Measurements from ENCODE around the gene LYRM7.
A peak's percentile ranks its signal among the peaks of the same experiment; 100 is the strongest.
"Not testable (repeated sequence)": the region's sequence is repeated elsewhere in the genome, so short reads cannot be mapped to it uniquely, and the experiment has no call there.

LYRM7 gene

GRCh38 chr5:131170540-131171275 lies at the start of gene LYRM7:
TSS of gene LYRM7 (plus strand) at chr5:131170944. CDS start at chr5:131171021, 77 bp downstream.
- peaks cover 4% of the 10 kb centered on the region for H3K27me3 Mint-ChIP-seq (ENCODE audit: low read depth, poor library complexity)
- peak within 1 kb of the TSS; percentile 96 for H3K4me3 Mint-ChIP-seq
- peak within 1 kb of the TSS; percentile 71 for H3K27ac Mint-ChIP-seq
- peaks cover 32% of the 10 kb centered on the region for H3K4me1 Mint-ChIP-seq
- no peaks in the 10 kb centered on the region for H3K9me3 Mint-ChIP-seq
- peaks cover 4% of the 10 kb centered on the region for H3K36me3 Mint-ChIP-seq (ENCODE audit: low read depth)
- peak; percentile 91 for DNase-seq
- TF ChIP-seq, protein P1, sequence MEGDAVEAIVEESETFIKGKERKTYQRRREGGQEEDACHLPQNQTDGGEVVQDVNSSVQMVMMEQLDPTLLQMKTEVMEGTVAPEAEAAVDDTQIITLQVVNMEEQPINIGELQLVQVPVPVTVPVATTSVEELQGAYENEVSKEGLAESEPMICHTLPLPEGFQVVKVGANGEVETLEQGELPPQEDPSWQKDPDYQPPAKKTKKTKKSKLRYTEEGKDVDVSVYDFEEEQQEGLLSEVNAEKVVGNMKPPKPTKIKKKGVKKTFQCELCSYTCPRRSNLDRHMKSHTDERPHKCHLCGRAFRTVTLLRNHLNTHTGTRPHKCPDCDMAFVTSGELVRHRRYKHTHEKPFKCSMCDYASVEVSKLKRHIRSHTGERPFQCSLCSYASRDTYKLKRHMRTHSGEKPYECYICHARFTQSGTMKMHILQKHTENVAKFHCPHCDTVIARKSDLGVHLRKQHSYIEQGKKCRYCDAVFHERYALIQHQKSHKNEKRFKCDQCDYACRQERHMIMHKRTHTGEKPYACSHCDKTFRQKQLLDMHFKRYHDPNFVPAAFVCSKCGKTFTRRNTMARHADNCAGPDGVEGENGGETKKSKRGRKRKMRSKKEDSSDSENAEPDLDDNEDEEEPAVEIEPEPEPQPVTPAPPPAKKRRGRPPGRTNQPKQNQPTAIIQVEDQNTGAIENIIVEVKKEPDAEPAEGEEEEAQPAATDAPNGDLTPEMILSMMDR (IDR thresholded peaks at IDR 0.05) = no peak

GRCh38 chr5:131127244-131127643 lies 43.5 kb upstream of the LYRM7 start:
- DNase-seq, H3K4me3 Mint-ChIP-seq, H3K4me1 Mint-ChIP-seq, H3K27ac Mint-ChIP-seq: not testable (repeated sequence)
- H3K36me3 Mint-ChIP-seq (ENCODE audit: low read depth) = peaks cover 13% of the 10 kb centered on the region
- H3K9me3 Mint-ChIP-seq = peaks cover 50% of the 10 kb centered on the region
- H3K27me3 Mint-ChIP-seq (ENCODE audit: low read depth, poor library complexity) = peaks cover 12% of the 10 kb centered on the region

DNA sequence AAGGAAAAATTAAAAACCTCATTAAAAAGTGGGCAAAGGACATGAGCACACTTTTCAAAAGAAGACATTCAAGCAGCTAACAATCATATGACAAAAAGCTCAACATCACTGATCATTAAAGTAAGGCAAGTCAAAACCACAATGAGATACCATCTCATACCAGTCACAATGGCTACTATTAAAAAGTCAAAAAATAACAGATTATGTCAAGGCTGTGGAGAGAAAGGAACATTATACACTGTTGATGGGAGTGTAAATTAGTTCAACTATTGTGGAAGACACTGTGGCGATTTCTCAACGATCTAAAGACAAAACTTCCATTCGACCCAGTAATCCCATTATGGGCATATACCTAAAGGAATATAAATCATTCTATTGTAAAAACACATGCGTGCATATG lies 41.4 kb upstream of the LYRM7 start:
- Mint-ChIP-seq H3K27me3 (ENCODE audit: low read depth, poor library complexity) (peaks cover 12% of the 10 kb centered on the region), H3K9me3 (peaks cover 43% of the 10 kb centered on the region), H3K27ac (no peak overlapping the region), H3K4me3 (no peak overlapping the region), H3K4me1 (no peaks in the 10 kb centered on the region), H3K36me3 (ENCODE audit: low read depth) (peaks cover 7% of the 10 kb centered on the region)
- DNase-seq = no peak
- TF ChIP-seq, protein P1 (IDR thresholded peaks at IDR 0.05) = no peak

GRCh38 chr5:131133091-131133490 lies 37.7 kb upstream of the LYRM7 start:
- peaks cover 42% of the 10 kb centered on the region for H3K9me3 Mint-ChIP-seq
- DNase-seq; H3K4me1 Mint-ChIP-seq; H3K4me3 Mint-ChIP-seq; H3K27ac Mint-ChIP-seq; H3K36me3 Mint-ChIP-seq (ENCODE audit: low read depth); H3K27me3 Mint-ChIP-seq (ENCODE audit: low read depth, poor library complexity): not testable (repeated sequence)

DNA sequence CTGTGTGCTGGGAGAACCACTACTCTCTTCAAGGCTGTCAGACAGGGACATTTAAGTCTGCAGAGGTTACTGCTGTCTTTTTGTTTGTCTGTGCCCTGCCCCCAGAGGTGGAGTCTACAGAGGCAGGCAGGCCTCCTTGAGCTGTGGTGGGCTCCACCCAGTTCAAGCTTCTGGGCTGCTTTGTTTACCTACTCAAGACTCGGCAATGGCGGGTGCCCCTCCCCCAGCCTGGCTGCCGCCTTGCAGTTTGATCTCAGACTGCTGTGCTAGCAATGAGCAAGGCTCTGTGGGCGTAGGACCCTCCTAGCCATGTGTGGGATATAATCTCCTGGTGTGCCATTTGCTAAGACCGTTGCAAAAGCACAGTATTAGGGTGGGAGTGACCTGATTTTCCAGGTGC lies 32.3 kb upstream of the LYRM7 start:
- not testable (repeated sequence) for H3K4me3 Mint-ChIP-seq; H3K4me1 Mint-ChIP-seq; H3K27ac Mint-ChIP-seq; H3K36me3 Mint-ChIP-seq (ENCODE audit: low read depth); H3K27me3 Mint-ChIP-seq (ENCODE audit: low read depth, poor library complexity); DNase-seq
- peaks cover 45% of the 10 kb centered on the region for H3K9me3 Mint-ChIP-seq

DNA sequence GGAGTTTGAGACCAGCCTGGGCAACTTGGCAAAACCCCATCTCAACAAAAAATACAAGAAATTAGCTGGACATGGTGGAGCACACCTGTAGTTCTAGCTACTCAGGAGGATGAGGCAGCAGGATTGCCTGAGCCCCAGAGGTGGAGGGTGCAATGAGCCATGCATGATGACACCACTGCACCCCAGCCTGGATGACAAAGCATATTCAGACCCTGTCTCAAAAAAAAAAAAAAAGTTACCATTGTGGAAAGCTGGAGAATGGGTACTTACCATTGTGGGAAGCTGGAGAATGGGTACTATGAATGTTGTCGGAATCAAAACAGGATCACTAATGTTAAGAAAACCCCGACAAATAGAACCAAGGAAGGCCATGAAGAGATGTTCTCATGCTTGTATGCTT lies 31.4 kb upstream of the LYRM7 start:
- TF ChIP-seq, protein P1 (IDR thresholded peaks at IDR 0.05) = no peak
- no peaks in the 10 kb centered on the region for H3K4me1 Mint-ChIP-seq
- H3K27me3 Mint-ChIP-seq (ENCODE audit: low read depth, poor library complexity) = no peaks in the 10 kb centered on the region
- no peak for DNase-seq
- H3K4me3 Mint-ChIP-seq = no peak overlapping the region
- H3K27ac Mint-ChIP-seq = no peak overlapping the region
- H3K36me3 Mint-ChIP-seq (ENCODE audit: low read depth) = no peaks in the 10 kb centered on the region
- peaks cover 43% of the 10 kb centered on the region for H3K9me3 Mint-ChIP-seq

GRCh38 chr5:131142970-131143617 lies 27.6 kb upstream of the LYRM7 start:
- no peak overlapping the region for H3K4me3 Mint-ChIP-seq
- no peaks in the 10 kb centered on the region for H3K36me3 Mint-ChIP-seq (ENCODE audit: low read depth)
- peaks cover 3% of the 10 kb centered on the region for H3K27me3 Mint-ChIP-seq (ENCODE audit: low read depth, poor library complexity)
- H3K27ac Mint-ChIP-seq = no peak overlapping the region
- no peak for DNase-seq
- H3K4me1 Mint-ChIP-seq = no peaks in the 10 kb centered on the region
- H3K9me3 Mint-ChIP-seq = peaks cover 13% of the 10 kb centered on the region
- TF ChIP-seq, protein P1 (IDR thresholded peaks at IDR 0.05) = no peak

Measured in nephron progenitor cell (in vitro differentiated cells).